SK-N-MC (cell line): ENCODE results near the gene ADAM29.

Experiments
- EZH2 ChIP-seq: fragments of 200-600 bp; sonication (generic); IDR thresholded peaks from one replicate; pipeline ENCODE4 v1.6.1; 2017; ENCODE audit warnings: antibody characterized with exemption
- POLR2AphosphoS5 ChIP-seq: IDR thresholded peaks from 2 replicates; pipeline ENCODE4 v1.6.1; 2012; ENCODE audit warnings: mild to moderate bottlenecking, low read depth, low read length, borderline replicate concordance

- TF ChIP-seq POLR2AphosphoS5, result no peak
- TF ChIP-seq EZH2, result no peak
These were observed 28.1 kb downstream of the ADAM29 start for GRCh38 chr4:174946246-174946645.
